ENCODE results near the gene TNNT3.

Gene TNNT3

DNA sequence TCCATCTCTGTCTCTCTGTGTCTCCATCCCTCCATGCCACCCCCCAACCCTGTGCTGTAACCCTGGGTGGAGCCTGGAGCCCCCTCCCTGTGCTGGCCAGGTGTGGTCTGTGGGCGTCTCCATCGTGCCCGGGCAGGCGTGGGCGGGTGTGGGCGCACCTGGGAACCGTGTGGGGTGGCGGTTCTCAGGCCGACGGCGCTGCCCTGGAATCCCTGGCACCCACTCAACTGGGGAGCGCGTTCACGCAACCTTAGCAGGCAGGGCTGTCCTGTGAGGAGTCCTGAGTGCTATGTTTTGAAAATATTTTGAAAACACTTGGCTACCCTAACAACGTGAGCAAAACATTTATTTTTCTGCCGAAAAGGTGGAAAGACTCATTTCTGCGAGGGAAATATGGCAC is 4.7 kb downstream of the TNNT3 start:
- no peak for DNase-seq

DNA sequence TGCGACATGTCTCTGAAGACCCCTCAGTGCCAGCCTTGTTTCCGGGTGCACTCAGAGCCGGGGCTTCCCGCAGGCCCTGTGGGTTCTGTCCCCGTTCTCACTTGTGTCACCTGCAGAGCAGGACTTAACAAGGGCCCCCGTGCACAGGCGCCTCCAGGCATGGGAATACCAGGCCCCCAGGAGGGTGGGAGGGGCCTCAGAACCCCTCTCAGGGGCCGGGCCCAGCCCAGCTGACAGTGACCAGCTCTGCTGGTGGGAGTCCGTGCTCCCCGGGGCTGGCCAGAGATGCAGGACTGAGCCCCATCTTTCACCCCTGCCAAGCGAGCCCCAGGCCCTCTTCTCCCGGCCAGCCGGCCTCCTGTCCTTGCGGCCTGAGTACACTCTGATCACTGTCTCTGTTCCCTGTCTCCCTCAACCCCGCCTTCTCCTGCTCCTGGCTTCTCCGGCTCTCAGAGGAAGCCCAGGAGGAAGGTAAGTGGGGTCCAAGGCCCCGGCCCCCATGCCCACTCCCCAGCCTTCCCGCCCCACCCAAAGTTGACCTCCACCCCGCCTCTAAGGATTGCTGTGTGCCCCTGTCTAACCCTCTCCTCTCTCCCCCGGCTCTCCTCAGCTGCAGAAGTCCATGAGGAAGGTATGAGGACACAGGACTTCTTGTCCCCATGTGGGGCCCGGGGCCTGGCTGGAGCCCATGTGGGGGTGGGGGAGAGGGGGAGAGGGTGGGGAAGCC is 5.3 kb downstream of the TNNT3 start:
- no peak for DNase-seq

- no peak for DNase-seq
Measured at GRCh38 chr11:1925373-1926155, 6.1 kb downstream of the TNNT3 start.

DNA sequence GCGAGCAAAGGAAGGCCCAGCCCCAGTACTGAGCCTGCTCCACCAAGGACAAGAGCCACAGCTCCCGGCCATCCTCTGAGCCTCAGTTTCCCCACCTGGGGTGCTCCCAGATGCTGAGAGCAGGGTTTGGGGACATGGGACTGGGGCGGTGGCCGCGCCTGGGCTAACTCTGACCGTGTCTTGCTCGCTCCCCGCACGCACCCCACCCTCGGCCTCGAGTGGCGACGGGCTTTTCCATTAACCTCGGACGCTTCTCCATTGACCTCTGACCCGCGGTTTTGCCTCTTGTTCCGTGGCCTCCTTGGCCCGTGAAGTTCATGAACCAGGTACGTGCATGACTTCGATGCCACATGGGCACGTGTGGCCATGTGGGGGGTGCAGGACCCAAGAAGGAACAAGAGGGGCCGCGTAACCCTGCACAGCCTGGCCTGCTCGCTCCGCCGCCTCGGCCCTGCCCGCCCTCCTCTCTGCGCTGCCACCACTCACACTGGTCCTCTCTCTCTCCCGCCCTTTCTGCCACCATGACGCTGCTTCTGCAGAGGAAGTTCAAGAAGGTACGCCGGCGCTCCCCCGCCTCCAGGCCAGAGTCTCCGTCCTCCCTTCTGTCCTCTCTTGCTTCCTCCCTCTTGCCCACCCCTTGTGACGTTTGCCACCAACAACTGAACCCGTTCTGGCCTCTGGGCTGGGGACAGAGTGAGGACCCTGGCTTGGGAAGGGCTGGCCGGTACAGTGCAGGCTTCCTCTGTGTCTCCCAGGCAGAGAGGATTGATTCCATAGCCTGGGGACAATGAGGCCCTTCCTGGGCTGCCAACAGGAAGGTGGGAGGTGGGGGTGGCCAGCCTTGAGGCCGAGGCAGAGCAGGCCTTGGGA is 6.9 kb downstream of the TNNT3 start:
- no peak for DNase-seq

DNA sequence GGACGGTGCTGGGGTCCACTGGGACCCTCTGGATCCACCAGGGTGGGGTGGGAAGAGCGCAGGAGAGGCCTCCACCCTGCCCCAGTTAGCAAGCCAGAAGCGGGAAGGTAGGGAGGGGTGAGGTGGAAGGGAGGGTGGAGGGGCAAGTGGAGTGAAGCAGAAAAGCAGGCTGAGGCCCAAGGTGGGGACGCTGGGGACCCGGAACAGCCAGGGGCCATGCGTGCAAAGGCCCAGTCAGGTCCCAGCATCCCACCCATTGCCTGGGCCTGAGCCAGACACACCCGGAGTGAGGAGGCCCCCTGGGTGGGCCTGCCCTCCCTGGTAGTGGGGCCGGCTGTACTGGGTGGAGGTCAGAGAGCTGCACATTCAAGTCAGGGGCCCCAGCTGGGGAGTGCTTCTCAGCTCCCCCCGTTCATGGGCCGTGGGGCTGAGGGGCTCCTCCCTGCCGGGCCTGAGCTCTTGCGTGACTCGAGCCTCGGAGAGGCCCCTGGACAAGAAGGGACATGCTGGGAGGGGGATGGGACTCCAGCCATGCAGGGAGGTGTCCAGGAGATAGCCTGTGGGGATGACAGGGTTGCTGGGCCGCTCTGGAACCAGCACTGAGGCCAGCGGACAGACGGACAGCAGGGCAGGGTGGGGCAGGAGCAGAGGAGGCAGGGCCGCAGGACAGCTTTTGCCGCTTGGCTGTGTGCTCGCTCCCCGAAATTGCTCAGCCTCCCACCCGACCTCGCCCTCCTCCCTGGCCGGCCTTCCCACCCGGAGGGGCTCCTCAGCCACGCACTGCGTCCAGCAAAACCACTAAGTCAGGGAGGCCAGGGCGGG is 7.7 kb downstream of the TNNT3 start:
- DNase-seq: no peak

GRCh38 chr11:1927848-1928469 is 8.5 kb downstream of the TNNT3 start:
- DNase-seq: peak; percentile 21

- DNase-seq: no peak
Measured at GRCh38 chr11:1928470-1928890, 9.0 kb downstream of the TNNT3 start.

- peak; percentile 27 for DNase-seq
Measured at GRCh38 chr11:1928891-1929541, 9.5 kb downstream of the TNNT3 start.

DNA sequence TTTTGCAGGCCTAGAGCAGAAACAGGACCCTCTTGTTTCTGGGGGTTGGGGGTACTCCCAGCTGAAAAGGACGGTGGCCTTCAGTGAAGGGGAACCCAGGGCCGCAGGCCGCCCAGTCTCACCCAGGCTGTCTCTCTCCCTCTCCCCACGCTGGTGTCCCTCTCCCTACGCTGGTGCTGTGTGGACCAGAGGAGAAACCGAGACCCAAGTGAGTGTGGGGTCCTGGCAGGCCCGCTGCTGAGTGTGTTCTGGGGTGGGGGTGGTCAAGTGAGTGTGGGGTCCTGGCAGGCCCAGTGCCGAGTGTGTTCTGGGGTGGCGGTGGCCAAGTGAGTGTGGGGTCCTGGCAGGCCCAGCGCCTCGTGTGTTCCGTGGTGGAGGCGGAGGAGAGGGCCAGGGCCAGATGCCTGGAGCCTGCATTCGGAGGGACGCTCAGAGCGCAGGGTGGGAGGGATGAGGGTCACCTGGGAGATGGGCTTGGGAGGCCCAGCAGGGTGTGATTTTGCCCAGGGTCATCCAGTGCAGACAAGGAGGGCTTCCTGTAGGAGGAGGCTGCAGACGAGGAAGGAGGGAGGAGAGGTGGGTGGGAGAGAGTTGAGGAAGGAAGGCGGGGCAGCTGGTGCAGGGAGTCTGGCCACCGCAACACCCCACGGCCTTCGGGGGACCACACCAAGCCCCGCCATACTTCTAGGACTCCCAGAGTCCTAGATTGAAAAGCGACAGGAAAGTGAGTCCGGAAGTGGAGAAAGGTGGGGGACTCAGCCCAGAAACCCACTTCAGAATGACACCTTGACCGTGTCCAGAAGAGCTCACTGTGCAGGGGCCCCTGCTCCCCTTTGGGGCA is 10.3 kb downstream of the TNNT3 start:
- DNase-seq: peak; percentile 21

DNA sequence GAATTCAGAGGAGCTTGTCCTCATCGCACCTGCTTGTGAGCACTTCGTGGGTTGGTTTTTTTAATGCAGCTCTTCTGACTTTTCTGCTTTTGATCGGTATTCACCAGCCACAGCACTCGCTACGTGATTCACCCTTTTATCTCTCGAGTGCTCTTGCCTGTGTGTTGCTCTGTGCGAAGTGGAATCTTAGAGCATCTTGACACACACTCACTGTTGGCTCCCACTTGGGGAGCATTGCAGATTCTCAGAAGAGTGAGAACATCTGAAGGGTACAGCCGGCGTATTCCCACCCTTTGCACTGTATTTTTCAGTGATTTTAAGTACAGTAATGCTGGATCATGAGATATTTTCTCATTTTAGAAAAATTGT is 10.9 kb downstream of the TNNT3 start:
- DNase-seq: no peak

GRCh38 chr11:1931341-1932104 is 12.0 kb downstream of the TNNT3 start:
- peak; percentile 17 for DNase-seq

- DNase-seq: peak; percentile 17
Measured at GRCh38 chr11:1932105-1932480, 12.6 kb downstream of the TNNT3 start.

- no peak for DNase-seq
Measured at GRCh38 chr11:1932681-1933080, 13.2 kb downstream of the TNNT3 start.

DNA sequence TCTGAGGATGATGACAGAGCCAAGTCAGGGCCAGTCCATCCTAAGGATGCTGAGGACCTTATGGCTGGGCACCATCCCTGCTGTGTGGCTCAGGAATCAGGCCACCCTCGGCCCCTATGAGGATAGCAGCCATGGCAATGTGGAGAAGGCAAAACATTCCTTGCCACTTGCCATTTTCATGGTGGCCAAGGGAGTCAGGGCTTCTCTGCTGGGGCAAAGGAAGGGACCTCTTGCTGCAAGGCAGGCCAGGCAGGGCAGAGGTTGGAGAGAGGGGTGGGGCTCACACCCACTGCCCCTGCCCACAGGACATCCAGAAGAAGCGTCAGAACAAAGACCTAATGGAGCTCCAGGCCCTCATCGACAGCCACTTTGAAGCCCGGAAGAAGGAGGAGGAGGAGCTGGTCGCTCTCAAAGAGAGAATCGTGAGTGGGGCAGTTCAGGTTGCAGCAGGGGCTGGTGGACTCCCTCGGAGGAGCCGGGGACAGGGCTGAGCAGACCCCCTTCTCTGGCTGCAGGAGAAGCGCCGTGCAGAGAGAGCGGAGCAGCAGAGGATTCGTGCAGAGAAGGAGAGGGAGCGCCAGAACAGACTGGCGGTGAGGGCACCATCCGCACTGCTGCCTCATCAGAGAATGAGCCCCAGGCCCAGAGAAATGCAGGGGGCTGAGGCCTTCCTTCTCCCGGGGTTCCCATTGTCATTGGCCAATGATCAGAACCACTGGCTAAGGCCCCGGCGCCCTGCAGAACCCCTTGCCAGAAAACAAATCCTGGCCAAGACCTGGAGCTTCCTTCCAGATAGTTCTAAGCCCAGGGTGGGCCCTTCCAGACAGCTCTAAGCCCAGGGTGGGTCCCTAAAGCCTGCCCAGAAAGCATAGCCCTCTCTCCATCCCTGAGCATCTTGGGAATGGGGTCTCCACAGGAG is 14.2 kb downstream of the TNNT3 start:
- DNase-seq: peak; percentile 27

DNA sequence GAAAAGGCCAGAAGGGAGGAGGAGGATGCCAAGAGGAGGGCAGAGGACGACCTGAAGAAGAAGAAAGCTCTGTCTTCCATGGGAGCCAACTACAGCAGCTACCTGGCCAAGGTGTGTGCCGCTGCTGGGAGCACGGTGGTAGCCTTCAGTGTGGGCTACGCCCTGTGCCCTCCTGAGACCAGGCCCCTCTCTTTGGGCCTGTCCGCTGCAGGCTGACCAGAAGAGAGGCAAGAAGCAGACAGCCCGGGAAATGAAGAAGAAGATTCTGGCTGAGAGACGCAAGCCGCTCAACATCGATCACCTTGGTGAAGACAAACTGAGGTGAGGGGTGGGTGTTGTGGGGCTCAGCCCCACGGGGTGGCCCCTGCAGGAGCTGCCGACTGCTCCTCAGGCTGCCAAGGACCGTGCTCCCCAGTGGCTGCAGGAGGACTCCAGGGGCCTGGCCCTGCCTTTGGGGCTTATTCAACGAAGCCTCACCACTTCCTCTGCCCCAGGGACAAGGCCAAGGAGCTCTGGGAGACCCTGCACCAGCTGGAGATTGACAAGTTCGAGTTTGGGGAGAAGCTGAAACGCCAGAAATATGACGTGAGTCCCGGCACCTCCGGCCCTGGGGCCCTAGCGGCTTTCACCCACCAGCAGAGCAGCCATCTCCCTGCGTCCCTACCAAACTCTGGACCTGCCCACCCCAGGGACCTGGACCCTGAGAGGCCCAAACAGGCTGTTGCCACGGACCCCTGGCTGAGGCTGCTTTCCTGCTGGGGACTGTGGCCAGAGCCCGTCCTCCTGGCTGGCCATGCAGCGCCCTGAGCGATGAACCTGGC is 15.0 kb downstream of the TNNT3 start:
- peak; percentile 23 for DNase-seq

GRCh38 chr11:1935156-1936071 is 15.9 kb downstream of the TNNT3 start:
- DNase-seq: peak; percentile 28
